Prostate gland (tissue), 2 donors: ENCODE data around the gene FCRL4.
"Not testable (repeated sequence)": the region's sequence is repeated elsewhere in the genome, so short reads cannot be mapped to it uniquely, and the experiment has no call there.

Source experiments
- POLR2A ChIP-seq: fragments of 450-650 bp; IDR thresholded peaks from one replicate; pipeline ENCODE4 v1.6.1; 2016; ENCODE audit warnings: antibody characterized with exemption, mild to moderate bottlenecking
- TF ChIP-seq, protein P1 (sequence below), 4 experiments: fragments of 200-600 bp in 2 of 4; fragments of 450-650 bp in 2 of 4; sonication (generic) in 2 of 4; IDR thresholded peaks; 1 replicate in 3 of 4; 2 replicates in 1 of 4; pipeline ENCODE4 v1.5.1; 2016 to 2019; ENCODE audit warnings: antibody characterized with exemption in 4 of 4, mild to moderate bottlenecking in 2 of 4, moderate library complexity in 2 of 4

DNA sequence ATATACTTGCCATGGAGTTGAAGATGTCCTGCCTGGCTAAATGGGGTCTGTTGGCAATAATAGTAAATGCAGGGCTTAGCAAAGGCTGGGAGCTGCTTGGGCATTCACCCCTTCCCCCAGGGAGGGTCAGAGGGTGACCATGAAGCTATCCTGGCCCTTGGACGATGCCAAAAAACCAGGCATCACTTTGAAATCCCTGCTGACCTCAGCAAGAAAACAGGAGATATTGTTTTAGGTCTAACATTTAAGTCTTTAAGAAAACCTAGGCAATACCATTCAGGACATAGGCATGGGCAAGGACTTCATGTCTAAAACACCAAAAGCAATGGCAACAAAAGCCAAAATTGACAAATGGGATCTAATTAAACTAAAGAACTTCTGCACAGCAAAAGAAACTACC lies 49.8 kb downstream of the FCRL4 start:
- TF ChIP-seq POLR2A, result not testable (repeated sequence)
- TF ChIP-seq, protein P1, sequence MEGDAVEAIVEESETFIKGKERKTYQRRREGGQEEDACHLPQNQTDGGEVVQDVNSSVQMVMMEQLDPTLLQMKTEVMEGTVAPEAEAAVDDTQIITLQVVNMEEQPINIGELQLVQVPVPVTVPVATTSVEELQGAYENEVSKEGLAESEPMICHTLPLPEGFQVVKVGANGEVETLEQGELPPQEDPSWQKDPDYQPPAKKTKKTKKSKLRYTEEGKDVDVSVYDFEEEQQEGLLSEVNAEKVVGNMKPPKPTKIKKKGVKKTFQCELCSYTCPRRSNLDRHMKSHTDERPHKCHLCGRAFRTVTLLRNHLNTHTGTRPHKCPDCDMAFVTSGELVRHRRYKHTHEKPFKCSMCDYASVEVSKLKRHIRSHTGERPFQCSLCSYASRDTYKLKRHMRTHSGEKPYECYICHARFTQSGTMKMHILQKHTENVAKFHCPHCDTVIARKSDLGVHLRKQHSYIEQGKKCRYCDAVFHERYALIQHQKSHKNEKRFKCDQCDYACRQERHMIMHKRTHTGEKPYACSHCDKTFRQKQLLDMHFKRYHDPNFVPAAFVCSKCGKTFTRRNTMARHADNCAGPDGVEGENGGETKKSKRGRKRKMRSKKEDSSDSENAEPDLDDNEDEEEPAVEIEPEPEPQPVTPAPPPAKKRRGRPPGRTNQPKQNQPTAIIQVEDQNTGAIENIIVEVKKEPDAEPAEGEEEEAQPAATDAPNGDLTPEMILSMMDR (IDR thresholded peaks at IDR 0.05), result not testable (repeated sequence)
